ENCODE measurements around the gene OTULIN. TPM values are rescaled to one million over a fixed set of nuclear protein-coding genes. Genes with fewer than 3 reads are reported as not detected.

OTULIN gene
- total and polyA plus RNA-seq, 2 of the 13 experiments (the other 11 are each of a cell fraction or from before 2014, with no cell fraction given) = 7.0 to 34.8 TPM

DNA sequence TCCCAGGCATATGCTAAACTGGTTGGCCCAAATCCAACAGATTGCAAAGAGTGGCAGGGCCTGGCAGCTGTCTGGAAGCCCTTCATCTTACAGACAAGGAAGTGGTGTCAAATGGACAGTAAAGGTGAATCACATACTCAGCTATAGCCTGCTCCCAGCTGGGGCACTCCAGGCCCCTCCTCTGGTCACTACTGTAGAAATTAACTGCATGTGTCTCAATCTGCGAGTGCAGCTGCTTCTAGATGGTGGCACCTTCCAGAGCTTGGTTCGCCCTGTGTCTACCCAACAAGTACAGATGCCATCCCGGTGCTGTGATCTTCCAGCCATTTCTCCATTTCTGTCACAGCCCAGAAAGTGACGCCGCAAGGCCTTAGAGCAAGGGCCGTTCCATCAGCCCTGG is 50.2 kb downstream of the OTULIN start:
- ATAC-seq = no peak
- Histone ChIP-seq H3K9me3 (ENCODE audit: low read length) (no peaks in the 10 kb centered on the region), H3K79me2 (ENCODE audit: insufficient read depth, low read length) (no peaks in the 10 kb centered on the region), H2AFZ (ENCODE audit: low read length) (no peak overlapping the region), H3K4me1 (ENCODE audit: insufficient read depth, low read length) (0 out of 2 replicates have a peak, but pooled peaks cover 6% of the 10 kb centered on the region), H3K27ac (ENCODE audit: extremely low read length, insufficient read depth, low read length) (no peak overlapping the region), H3K27me3 (ENCODE audit: control insufficient read depth in 1 of 2, insufficient read depth in 2 of 2, low read length in 2 of 2) (no peaks in the 10 kb centered on the region), H3K4me2 (ENCODE audit: low read depth, low read length) (no peak overlapping the region), H4K20me1 (ENCODE audit: insufficient read depth, low read length) (no peaks in the 10 kb centered on the region), H3K4me3 (replicated peaks in 1 of 3; ENCODE audit: insufficient read depth in 1 of 3, low read depth in 2 of 3, low read length in 3 of 3) (no peak overlapping the region), H3K36me3 (replicated peaks in 1 of 2; ENCODE audit: control insufficient read depth in 1 of 2, insufficient read depth in 2 of 2, low read length in 2 of 2) (peaks cover 10 to 71% of the 10 kb centered on the region in 2 experiments), H3K9ac (ENCODE audit: insufficient read depth, low read depth, low read length) (no peak overlapping the region)
- BruUV-seq (replicated peaks) = no TSS peak
- DNase-seq (ENCODE audit: low spot score) = no peak
- CTCF ChIA-PET (ENCODE audit: low intra/inter-chr PET ratio, low total read pairs) = no interaction called here
- WGBS (ENCODE audit: low lambda C conversion rate) = 97% methylated on average over 6 of the region's 6 CpGs
- in situ Hi-C loops (cut with HindIII; ENCODE audit: extremely low pct_ligation_motif_present, low pct_unique_long_range_greater_than_20kb) (no loop called here), intact Hi-C loops (cut with micrococcal nuclease; ENCODE audit: unreplicated experiment) (no loop called here)
- POLR2A ChIA-PET = no interaction called here
- peak; percentile 6 for TF ChIP-seq RBM22 (optimal IDR thresholded peaks at IDR 0.05; ENCODE audit: low read length)
- no peak for TF ChIP-seq CENPT (CRISPR knock-in tag; IDR thresholded peaks at IDR 0.05; ENCODE audit: low read depth)
- FAIRE-seq = no peak

DNA sequence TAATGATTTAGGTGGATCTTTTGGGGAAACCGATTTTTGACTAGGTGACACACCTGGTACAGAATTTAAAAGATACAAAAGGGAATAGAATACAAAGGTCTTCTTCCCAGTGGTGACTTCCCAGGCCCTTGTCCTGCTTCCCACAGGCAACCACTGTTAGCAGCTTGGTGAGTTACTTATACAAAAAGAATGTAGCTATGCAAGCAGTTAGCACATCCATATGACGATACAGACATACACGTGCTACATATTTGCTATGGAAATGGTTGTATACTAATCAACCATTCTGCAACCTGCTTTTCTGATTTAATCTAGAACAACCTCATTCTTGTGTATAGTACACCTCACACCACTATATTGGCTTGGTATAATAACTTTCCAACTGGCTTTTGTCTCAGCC is 51.0 kb downstream of the OTULIN start:
- Histone ChIP-seq H3K36me3 (replicated peaks in 1 of 2; ENCODE audit: control insufficient read depth in 1 of 2, insufficient read depth in 2 of 2, low read length in 2 of 2) (peaks cover 6 to 64% of the 10 kb centered on the region in 2 experiments), H3K9ac (ENCODE audit: insufficient read depth, low read depth, low read length) (no peak overlapping the region), H4K20me1 (ENCODE audit: insufficient read depth, low read length) (no peaks in the 10 kb centered on the region), H3K27me3 (ENCODE audit: control insufficient read depth in 1 of 2, insufficient read depth in 2 of 2, low read length in 2 of 2) (no peaks in the 10 kb centered on the region), H3K4me1 (ENCODE audit: insufficient read depth, low read length) (0 out of 2 replicates have a peak, but pooled peaks cover 6% of the 10 kb centered on the region), H2AFZ (ENCODE audit: low read length) (no peak overlapping the region), H3K4me2 (ENCODE audit: low read depth, low read length) (no peak overlapping the region), H3K79me2 (ENCODE audit: insufficient read depth, low read length) (no peaks in the 10 kb centered on the region), H3K4me3 (replicated peaks in 1 of 3; ENCODE audit: insufficient read depth in 1 of 3, low read depth in 2 of 3, low read length in 3 of 3) (no peak overlapping the region), H3K9me3 (ENCODE audit: low read length) (no peaks in the 10 kb centered on the region), H3K27ac (ENCODE audit: extremely low read length, insufficient read depth, low read length) (no peak overlapping the region)
- DNase-seq (ENCODE audit: low spot score) = no peak
- POLR2A ChIA-PET = no interaction called here
- ATAC-seq = no peak
- CTCF ChIA-PET (ENCODE audit: low intra/inter-chr PET ratio, low total read pairs) = no interaction called here
- intact Hi-C loops (cut with micrococcal nuclease; ENCODE audit: unreplicated experiment) = no loop called here
- 97% methylated on average over 3 of the region's 3 CpGs for WGBS (ENCODE audit: low lambda C conversion rate)
- no TSS peak for BruUV-seq (replicated peaks)
- no peak for FAIRE-seq
- TF ChIP-seq ZNF441 (CRISPR knock-in tag; IDR thresholded peaks at IDR 0.05; ENCODE audit: borderline replicate concordance) = no peak
- no peak for TF ChIP-seq ZNF878 (CRISPR knock-in tag; IDR thresholded peaks at IDR 0.05)
- TF ChIP-seq, protein P1, sequence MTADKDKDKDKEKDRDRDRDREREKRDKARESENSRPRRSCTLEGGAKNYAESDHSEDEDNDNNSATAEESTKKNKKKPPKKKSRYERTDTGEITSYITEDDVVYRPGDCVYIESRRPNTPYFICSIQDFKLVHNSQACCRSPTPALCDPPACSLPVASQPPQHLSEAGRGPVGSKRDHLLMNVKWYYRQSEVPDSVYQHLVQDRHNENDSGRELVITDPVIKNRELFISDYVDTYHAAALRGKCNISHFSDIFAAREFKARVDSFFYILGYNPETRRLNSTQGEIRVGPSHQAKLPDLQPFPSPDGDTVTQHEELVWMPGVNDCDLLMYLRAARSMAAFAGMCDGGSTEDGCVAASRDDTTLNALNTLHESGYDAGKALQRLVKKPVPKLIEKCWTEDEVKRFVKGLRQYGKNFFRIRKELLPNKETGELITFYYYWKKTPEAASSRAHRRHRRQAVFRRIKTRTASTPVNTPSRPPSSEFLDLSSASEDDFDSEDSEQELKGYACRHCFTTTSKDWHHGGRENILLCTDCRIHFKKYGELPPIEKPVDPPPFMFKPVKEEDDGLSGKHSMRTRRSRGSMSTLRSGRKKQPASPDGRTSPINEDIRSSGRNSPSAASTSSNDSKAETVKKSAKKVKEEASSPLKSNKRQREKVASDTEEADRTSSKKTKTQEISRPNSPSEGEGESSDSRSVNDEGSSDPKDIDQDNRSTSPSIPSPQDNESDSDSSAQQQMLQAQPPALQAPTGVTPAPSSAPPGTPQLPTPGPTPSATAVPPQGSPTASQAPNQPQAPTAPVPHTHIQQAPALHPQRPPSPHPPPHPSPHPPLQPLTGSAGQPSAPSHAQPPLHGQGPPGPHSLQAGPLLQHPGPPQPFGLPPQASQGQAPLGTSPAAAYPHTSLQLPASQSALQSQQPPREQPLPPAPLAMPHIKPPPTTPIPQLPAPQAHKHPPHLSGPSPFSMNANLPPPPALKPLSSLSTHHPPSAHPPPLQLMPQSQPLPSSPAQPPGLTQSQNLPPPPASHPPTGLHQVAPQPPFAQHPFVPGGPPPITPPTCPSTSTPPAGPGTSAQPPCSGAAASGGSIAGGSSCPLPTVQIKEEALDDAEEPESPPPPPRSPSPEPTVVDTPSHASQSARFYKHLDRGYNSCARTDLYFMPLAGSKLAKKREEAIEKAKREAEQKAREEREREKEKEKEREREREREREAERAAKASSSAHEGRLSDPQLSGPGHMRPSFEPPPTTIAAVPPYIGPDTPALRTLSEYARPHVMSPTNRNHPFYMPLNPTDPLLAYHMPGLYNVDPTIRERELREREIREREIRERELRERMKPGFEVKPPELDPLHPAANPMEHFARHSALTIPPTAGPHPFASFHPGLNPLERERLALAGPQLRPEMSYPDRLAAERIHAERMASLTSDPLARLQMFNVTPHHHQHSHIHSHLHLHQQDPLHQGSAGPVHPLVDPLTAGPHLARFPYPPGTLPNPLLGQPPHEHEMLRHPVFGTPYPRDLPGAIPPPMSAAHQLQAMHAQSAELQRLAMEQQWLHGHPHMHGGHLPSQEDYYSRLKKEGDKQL (CRISPR knock-in tag; IDR thresholded peaks at IDR 0.05; ENCODE audit: low read depth) = no peak
- in situ Hi-C loops (cut with HindIII; ENCODE audit: extremely low pct_ligation_motif_present, low pct_unique_long_range_greater_than_20kb) = no loop called here

Data from HepG2 (cell line).